GM18907 (cell line): Measurements from ENCODE around the gene ZNF431.
"Not testable (repeated sequence)": the region's sequence is repeated elsewhere in the genome, so short reads cannot be mapped to it uniquely, and the experiment has no call there.

Experiments
- ATAC-seq: cut with Tn5 transposase; IDR thresholded peaks from one replicate; pipeline ENCODE4 v1.9.1; 2021; ENCODE audit warnings: mild to moderate bottlenecking, moderate library complexity; ENCODE audit not compliant: unreplicated experiment

Gene ZNF431

DNA sequence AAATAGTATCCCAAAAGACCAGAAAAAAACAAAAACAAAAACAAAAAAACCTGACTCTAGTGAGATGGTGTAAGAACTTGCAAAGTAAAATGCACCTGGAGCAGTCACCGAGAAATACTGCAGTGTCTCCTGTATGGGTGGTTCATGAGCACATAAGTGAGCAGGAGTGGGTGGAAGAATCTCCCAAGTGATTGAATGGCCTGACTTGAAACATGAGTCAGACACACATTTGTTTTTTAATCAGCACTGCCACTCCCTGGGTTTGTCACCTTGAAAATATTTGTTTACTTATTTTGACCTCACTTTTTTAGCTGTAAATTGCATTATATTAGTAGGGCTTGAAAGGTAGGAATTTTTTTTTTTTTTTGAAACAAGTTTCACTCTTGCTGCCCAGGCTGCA, 2.0 kb downstream of the ZNF431 start:
- no peak for ATAC-seq

DNA sequence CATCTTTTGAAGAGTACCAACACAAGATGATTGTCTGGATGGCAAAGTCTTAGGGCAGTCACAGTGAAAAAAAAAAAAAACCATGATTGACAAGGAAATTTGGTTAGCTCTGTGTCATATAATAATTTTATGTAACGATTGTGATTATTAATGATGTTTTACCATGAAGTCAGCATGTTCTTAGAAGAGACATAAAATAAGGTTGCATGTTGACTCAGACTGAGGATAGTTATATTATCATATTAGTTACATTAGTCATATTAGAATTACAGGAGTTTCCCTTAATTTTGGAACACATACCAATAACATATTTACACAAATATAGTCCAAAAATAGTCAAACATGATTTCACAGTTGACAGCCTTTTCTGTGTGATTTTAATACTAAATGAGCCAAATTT, 5.7 kb downstream of the ZNF431 start:
- no peak for ATAC-seq

DNA sequence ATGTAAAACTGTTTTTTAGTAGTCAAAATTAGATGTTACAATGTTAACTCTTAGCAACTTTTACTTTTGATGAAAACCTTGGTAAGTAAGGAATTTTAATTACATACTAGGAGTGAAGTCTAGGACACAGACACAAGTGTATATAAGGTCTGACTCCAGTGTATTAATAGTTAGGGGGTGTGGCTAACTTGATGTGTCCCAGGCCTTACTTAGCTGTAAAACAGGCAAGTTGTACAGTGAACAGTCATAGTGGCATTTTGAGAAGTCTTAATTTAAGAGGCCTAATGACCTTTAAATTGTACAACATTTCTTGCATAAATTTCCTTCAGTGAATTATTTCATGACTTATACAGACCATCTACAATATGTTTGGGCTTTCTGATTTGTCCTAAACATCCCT, 6.8 kb downstream of the ZNF431 start:
- no peak for ATAC-seq

DNA sequence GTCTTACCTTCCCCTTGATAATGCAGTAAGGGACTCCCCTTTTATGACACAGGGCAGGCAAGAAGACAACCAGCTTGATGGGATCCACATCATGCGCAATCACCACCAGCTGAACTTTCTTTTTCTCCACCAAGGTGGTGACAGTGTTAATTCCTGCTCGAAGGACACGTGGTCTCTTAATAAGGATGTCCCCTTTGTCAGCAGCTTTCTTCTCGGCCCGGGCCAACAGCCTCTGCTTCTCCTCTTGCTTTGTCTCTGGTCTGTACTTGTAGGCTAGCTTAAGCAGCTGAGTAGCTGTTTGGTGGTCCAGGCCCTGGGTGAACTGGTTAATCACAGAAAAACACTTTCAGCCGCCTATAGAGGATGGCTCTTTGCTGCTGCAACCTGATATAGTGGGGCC, 8.0 kb downstream of the ZNF431 start:
- ATAC-seq: no peak

DNA sequence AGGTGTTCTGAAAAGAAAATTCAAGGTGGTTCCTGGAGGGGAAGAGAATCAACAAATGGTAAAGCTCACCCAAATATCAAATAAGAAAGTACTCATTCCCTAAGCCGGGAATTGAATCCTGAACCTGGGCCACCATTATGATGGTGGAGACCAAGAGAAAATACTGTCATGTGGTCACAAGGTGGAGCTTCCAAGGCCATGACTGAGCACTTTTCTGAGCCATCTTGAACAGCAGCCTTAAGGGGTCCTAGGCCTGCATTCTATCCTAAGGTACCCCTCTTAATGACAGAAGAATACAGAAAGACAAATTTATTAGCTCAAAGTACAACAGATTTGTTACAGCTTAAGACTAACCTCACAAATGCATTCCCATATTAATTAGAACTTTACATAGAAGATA, 9.6 kb downstream of the ZNF431 start:
- ATAC-seq: no peak

DNA sequence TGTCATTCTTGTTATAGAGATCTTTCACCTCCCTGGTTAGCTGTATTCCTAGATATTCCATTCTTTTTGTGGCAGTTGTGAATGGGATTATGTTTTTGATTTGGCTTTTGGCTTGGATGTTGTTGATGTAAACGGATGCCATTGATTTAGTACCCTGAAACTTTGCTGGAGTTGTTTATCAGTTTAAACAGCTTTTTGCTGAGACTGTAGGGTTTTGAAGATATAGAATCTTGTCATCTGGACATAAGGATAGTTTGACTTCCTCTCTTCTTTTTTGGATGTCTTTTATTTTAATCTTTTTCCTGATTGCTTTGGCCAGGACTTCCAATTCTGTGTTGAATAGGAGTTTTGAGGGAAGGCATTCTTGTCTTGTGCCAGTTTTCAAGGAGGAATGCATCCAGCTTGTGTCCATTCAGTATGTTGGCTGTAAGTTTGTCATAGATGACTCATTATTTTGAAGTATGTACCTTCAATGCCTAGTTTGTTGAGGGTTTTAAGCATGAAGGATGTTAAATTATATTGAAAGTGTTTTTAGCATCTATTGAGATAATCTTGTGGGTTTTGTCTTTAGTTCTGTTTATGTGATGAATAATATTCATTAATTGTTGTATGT, 16.8 kb downstream of the ZNF431 start:
- no peak for ATAC-seq

DNA sequence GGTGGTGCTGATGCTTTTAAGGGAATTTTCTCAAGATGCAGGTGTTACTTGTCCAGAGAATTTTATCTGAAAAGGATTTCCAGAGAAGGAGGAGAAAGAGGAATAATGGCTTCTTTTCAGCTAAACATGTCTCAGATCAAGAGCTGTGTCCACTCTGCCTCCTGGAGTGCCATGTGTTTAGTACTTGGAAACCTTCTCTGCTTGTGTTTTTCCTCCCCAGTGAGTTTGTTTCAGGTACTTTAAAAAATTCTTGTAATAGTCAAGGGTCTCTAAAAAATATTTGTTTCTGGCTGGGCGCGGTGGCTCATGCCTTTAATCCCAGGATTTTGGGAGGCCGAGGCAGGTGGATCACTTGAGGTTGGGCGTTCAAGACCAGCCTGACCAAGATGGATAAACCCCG, 22.7 kb downstream of the ZNF431 start:
- ATAC-seq: no peak

DNA sequence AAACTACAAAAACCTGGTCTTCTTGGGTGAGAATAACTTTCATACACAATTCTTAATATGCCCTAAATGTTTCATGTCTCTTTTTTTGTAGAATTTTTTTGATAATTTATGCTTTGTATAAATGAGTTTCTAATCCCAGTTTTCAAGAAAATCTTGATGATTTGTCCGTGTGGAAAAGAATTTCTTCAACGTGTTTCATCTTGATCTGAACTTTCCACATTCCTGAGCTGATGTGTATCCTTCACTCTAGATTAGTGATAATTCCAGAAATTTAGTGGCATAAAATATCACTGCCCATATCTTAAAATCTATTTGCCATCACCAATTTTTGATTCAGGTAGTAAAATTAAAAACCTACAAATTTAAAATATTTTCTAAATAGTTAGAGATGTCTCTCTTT, 24.6 kb downstream of the ZNF431 start:
- no peak for ATAC-seq

DNA sequence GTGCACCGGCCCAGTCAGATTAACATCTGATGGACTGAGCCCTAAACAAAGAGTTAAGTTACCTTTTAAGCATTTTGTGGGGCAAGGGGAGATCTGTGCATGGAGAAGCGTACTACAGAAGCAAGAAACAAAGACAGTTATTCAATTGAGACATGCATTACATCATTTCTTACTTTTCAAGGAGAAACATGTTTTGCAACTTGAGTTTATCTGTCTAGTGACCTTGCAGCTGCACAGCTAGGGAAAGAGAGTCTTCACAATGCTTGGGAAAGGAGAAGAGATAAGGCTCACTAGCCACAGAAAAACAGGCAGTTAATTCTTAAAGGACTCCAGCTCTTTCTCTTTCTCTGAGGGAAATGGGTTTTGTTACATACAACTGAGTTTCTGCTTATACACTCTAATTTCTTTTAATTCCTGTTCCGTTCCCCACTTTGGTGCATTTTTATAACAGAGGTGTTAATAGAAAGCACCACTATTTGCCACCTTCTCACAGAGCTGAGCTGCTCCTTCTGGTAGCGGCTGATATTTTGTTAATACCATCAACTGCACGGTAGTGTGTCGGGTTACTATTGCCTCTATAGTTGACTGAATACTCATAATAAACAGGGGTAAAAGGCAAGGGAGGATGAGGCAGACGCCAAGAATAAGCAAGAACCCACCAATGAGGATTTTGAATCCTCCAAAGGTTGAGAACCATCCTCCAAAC, 55.9 kb downstream of the ZNF431 start:
- no peak for ATAC-seq

DNA sequence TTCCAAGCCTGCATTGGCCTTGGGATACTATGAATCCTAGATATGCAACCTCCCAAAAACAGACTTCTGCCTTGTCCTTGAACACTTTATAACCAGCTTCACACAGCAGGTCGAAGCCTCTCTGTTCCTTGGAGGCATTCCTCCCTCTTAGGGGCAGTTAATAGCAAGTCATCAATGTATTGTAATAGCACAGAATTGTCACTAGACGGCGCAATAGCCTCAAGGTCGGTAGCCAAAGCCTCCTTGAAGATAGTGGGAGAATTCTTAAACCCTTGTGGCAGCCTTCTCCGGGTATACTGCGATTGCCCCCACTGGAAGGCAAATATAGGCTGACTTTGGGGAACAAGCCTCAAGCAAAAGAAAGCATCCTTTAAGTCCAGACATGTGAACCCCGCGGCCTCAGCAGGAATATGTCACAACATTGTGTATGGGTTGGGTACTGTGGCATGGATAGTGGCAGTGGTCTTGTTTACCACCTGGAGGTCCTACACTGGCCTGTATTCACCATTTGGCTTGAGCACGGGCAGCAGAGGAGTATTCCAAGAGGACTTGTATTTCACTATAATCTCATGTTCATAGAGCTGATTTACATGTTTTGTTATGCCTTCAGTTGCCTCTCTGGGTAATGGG, 61.1 kb downstream of the ZNF431 start:
- no peak for ATAC-seq

DNA sequence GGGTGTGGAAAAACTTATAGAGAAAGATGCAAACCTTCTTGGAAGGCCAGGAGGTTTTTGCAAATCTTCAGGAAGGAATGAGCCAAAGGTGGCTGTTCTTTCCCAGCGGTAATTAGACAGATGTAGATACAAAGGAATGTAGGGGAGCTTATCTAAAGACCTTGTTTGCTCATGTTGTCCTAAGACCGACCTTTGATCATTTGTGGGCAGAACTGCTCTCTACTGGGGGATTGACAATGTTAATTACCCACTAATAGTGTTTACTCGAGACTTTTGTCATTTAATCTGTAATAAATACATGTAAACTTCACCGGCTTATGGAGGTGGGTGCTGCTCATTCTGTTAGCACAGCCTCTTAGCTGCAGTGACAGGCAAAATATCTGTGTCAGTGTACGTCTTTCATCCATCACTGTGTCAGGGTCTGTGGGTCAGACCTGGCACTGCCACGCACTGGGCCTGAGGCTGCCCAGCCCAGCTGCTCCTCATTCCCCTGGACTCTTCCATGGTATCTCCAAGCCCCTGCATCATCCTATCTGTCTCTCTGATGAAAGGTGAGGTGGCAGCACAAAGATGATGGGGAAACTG, 68.3 kb downstream of the ZNF431 start:
- ATAC-seq: no peak

DNA sequence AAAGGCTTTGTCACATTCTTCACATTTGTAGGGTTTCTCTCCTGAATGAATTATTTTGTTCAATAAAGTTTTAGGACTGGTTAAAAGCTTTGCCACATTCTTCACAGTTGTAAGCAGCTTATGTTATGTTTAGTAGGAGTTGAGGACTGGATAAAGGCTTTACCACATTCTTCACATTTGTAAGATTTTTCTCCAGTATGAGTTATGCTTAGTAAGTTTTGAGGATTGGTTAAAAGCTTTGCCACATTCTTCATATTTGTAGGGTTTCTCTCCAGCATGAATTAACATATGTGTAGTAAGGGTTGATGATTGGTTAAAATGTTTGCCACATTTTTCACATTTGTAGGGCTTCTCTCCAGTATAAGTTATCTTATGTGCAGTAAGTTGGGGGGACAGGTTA, 79.9 kb downstream of the ZNF431 start:
- no peak for ATAC-seq

DNA sequence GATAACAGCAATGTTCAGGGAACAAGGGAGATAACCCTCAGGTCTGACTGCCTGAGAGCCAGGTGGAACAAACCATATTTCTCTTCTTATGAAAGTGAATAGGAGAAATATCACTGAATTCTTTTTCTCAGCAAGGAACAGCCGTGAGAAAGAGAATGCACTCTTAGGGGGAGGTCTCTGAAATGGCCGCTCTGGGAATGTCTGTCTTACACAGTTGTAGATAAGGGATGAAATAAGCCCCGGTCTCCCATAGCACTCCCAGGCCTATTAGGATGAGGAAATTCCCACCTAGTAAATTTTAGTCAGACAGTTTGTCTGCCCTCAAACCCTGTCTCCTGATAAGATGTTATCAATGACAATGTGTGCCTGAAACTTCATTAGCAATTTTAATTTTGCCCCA, 88.1 kb downstream of the ZNF431 start:
- ATAC-seq: not testable (repeated sequence)

DNA sequence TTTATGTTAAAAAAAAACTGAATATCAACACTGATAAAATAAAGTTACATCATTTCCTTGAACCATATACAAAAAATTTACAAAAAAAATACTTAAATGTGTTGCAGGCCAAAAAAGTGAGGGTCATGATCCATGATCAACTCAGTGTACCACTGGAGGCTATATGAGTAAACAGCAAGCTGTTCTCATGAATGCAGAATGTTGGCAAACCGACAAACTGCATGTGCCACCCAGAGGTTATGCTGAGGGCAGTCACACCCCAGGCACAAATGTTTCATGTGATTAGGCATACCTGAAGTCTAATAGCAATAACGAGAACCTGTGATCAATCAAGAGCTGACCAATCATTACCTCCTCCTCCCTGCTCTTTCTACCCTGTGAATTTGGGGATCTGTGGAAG, 91.9 kb downstream of the ZNF431 start:
- ATAC-seq: no peak

DNA sequence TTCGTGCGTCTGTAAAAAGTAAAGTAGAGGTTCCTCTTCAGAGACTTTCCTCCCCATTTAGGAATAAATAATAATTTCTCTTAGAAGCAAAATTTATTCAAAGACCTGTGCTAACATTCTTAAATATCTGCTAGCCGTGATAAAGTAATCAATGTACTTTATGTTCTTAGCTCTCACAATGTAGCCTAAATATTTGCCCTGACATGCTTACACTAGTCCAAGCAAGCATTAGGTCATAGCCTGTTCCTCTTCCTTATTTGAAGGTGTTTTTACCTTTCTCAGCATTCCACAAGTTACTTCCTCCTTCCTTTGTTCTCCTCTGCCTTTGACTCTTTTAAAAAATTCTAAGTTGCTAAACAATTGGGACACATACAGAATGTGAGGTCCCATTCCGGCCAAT, 94.9 kb downstream of the ZNF431 start:
- not testable (repeated sequence) for ATAC-seq

DNA sequence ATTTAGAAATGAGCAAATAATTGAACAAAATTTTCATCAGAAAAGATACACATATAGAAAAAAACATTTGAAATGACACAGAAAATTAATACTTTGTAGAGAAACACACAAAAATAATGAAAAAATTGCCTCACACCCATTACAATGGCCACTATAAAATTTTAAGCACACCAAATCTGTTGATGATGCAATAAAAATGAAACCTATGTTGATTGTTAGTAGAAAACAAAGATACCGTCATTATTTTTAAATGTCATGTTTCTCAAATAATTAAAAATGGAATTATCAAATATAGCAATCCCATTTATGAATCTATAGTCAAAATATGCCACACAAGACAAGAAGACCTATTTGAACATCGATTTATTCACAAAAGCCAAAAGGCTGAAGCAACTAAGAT, 96.8 kb downstream of the ZNF431 start:
- ATAC-seq: no peak
